Naive thymus-derived CD4-positive, alpha-beta T cell (primary cell): Measurements from ENCODE around the gene TMEM53. TPM values are rescaled to one million over a fixed set of nuclear protein-coding genes. Genes with fewer than 3 reads are reported as not detected.
A peak's percentile ranks its signal among the peaks of the same experiment; 100 is the strongest.

Source experiments
- ATAC-seq: fragments of 150-1000 bp; cut with Tn5 transposase; 2 replicates; pipeline ENCODE4 v1.10.0; 2021; ENCODE audit warnings: mild to moderate bottlenecking, moderate library complexity
- CTCF ChIA-PET: fragments of 350-600 bp; sonication (Branson Sonifier 250); formaldehyde crosslinking; loops from one replicate; lab custom pipeline; 2021; ENCODE audit warnings: antibody characterized with exemption; lab: Charles Lee
- POLR2A ChIA-PET: fragments of 350-600 bp; sonication (Branson Sonifier 250); formaldehyde crosslinking; loops from one replicate; lab custom pipeline; 2021; ENCODE audit warnings: antibody characterized with exemption, inconsistent platforms; lab: Charles Lee
- DNase-seq, 9 donors: peaks; one replicate each; pipeline versions ENCODE4 v3.0.0 to v3.0.0-alpha.2; 2020 to 2022; ENCODE audit warnings: mixed read lengths in 1 of 9
- H3K27ac ChIP-seq: one replicate; pipeline ENCODE4 v1.7.0; 2013; ENCODE audit warnings: mild to moderate bottlenecking, low read depth, low read length, moderate library complexity
- H3K27me3 ChIP-seq, 2 donors: one replicate each; pipeline ENCODE4 v1.7.0; 2013; ENCODE audit warnings: low read length in 2 of 2, mild to moderate bottlenecking in 2 of 2, moderate library complexity in 2 of 2; ENCODE audit not compliant: control insufficient read depth in 2 of 2, insufficient read depth in 2 of 2
- H3K36me3 ChIP-seq, 3 experiments: 1 replicate in 2 of 3; 2 replicates in 1 of 3; pipeline ENCODE4 v1.7.0; 2013; ENCODE audit warnings: low read length in 3 of 3, mild to moderate bottlenecking in 3 of 3, moderate library complexity in 1 of 3; ENCODE audit not compliant: insufficient read depth in 3 of 3, control insufficient read depth in 2 of 3
- H3K4me1 ChIP-seq, 2 donors: one replicate each; pipeline ENCODE4 v1.7.0; 2013; ENCODE audit warnings: low read length in 2 of 2, mild to moderate bottlenecking in 2 of 2, moderate library complexity in 1 of 2; ENCODE audit not compliant: control insufficient read depth in 2 of 2, insufficient read depth in 2 of 2
- H3K4me3 ChIP-seq: 2 replicates; pipeline ENCODE4 v1.7.0; 2013; ENCODE audit warnings: mild to moderate bottlenecking, low read length
- H3K9me3 ChIP-seq, 3 experiments: 1 replicate in 2 of 3; 2 replicates in 1 of 3; pipeline ENCODE4 v1.7.0; 2013; ENCODE audit warnings: low read length in 3 of 3; ENCODE audit not compliant: control insufficient read depth in 2 of 3
- H3K27ac Mint-ChIP-seq, 9 donors: one replicate each; pipeline ENCODE4 v1.8.0; 2020 to 2022; ENCODE audit warnings: mixed read lengths in 9 of 9, mild to moderate bottlenecking in 8 of 9, moderate library complexity in 5 of 9, inconsistent platforms in 2 of 9
- H3K27me3 Mint-ChIP-seq, 5 donors: one replicate each; pipeline ENCODE4 v1.8.0; 2021 to 2022; ENCODE audit warnings: mixed read lengths in 5 of 5, mild to moderate bottlenecking in 1 of 5
- H3K36me3 Mint-ChIP-seq, 5 donors: one replicate each; pipeline ENCODE4 v1.8.0; 2020 to 2022; ENCODE audit warnings: mixed read lengths in 5 of 5, mild to moderate bottlenecking in 3 of 5, inconsistent platforms in 1 of 5
- H3K4me1 Mint-ChIP-seq, 7 donors: one replicate each; pipeline ENCODE4 v1.8.0; 2020 to 2022; ENCODE audit warnings: mixed read lengths in 7 of 7, mild to moderate bottlenecking in 3 of 7, inconsistent platforms in 1 of 7
- H3K4me3 Mint-ChIP-seq, 10 donors: one replicate each; pipeline ENCODE4 v1.8.0; 2020 to 2022; ENCODE audit warnings: mild to moderate bottlenecking in 10 of 10, mixed read lengths in 10 of 10, moderate library complexity in 6 of 10, inconsistent platforms in 2 of 10
- H3K9me3 Mint-ChIP-seq, 11 donors: one replicate each; pipeline ENCODE4 v1.8.0; 2020 to 2022; ENCODE audit warnings: mixed read lengths in 11 of 11, mild to moderate bottlenecking in 4 of 11, inconsistent platforms in 1 of 11, moderate library complexity in 1 of 11
- intact Hi-C, 2 donors: fragments of 100-400 bp; cut with micrococcal nuclease; formaldehyde crosslinking; loops; one replicate each; pipeline ENCODE4 v1.15.1; 2023
- polyA plus RNA-seq, 2 donors: library from polyadenylated mRNA; unstranded; fragments of 300-500 nt; fragmentation: Illumina TruSeq; gene quantifications; one replicate each; pipeline ENCODE4 v1.2.3, GENCODE V29; 2021
- total RNA-seq, 6 experiments: library from RNA in 5 of 6; stranded (reverse) in 5 of 6; gene quantifications; 1 replicate in 5 of 6; 2 replicates in 1 of 6; pipeline ENCODE4 v1.2.3 and lab custom pipeline; 2021 to 2026

TMEM53 gene
- total and polyA plus RNA-seq, 7 experiments from 2014 or later: 1.6 to 3.5 (median 2.9) TPM

- no peaks in the 10 kb centered on the region for H3K9me3 ChIP-seq
- no peaks in the 10 kb centered on the region for H3K27me3 ChIP-seq
- H3K4me1 Mint-ChIP-seq: peaks cover 0 to 5% (median 0%) of the 10 kb centered on the region in 7 donors
- H3K27me3 Mint-ChIP-seq: no peaks in the 10 kb centered on the region
- H3K27ac ChIP-seq: no peak overlapping the region
- no peak overlapping the region for H3K4me3 Mint-ChIP-seq
- H3K4me3 ChIP-seq: no peak overlapping the region
- ATAC-seq (no peak), DNase-seq (no peak)
- intact Hi-C loops: loop anchor here in 1 of 2 donors (5.0 kb wide), 1 partner anchor 434 kb away; no protein-coding TSS in a partner anchor
- H3K36me3 Mint-ChIP-seq: peaks cover 5 to 38% (median 7%) of the 10 kb centered on the region in 5 donors
- peaks cover 0 to 60% (median 6%) of the 10 kb centered on the region in 3 experiments for H3K36me3 ChIP-seq
- no peaks in the 10 kb centered on the region for H3K9me3 Mint-ChIP-seq
- no peaks in the 10 kb centered on the region for H3K4me1 ChIP-seq
- H3K27ac Mint-ChIP-seq: peak overlapping the region in 4 of 9 donors; percentile 5 to 39 (median 31)
- ChIA-PET POLR2A (interaction anchor here (1.0 to 1.5 kb wide), 2 partner anchors 12 to 17 kb away, joined by 4 to 5 read pairs; no protein-coding TSS in a partner anchor), CTCF (interaction anchor here (1.7 to 3.4 kb wide), 6 partner anchors 13 to 273 kb away, joined by 6 to 65 read pairs (median 16); no protein-coding TSS in a partner anchor)
Measured at GRCh38 chr1:44651069-44651468, 23.2 kb downstream of the TMEM53 start.

GRCh38 chr1:44650159-44650831 lies 24.0 kb downstream of the TMEM53 start:
- H3K9me3 ChIP-seq: no peaks in the 10 kb centered on the region
- Mint-ChIP-seq H3K27me3 (no peaks in the 10 kb centered on the region), H3K9me3 (no peaks in the 10 kb centered on the region), H3K36me3 (peaks cover 5 to 39% (median 7%) of the 10 kb centered on the region in 5 donors), H3K27ac (peak overlapping the region in 1 of 9 donors; percentile 82), H3K4me3 (no peak overlapping the region), H3K4me1 (peaks cover 0 to 5% (median 0%) of the 10 kb centered on the region in 7 donors)
- no peak for ATAC-seq
- H3K27me3 ChIP-seq: no peaks in the 10 kb centered on the region
- H3K4me1 ChIP-seq: no peaks in the 10 kb centered on the region
- ChIA-PET CTCF (interaction anchor here (0.6 to 3.4 kb wide), 3 partner anchors 41 to 1161 kb away, joined by 3 to 65 read pairs (median 4); no protein-coding TSS in a partner anchor), POLR2A (no interaction called here)
- H3K36me3 ChIP-seq: peaks cover 0 to 67% (median 6%) of the 10 kb centered on the region in 3 experiments
- intact Hi-C loops: loop anchor here in 1 of 2 donors (5.0 kb wide), 1 partner anchor 433 kb away; no protein-coding TSS in a partner anchor
- H3K4me3 ChIP-seq: no peak overlapping the region
- no peak for DNase-seq
- H3K27ac ChIP-seq: no peak overlapping the region

- Histone ChIP-seq H3K27me3 (no peaks in the 10 kb centered on the region), H3K4me3 (no peak overlapping the region), H3K27ac (no peak overlapping the region), H3K9me3 (no peaks in the 10 kb centered on the region), H3K4me1 (no peaks in the 10 kb centered on the region), H3K36me3 (peaks cover 0 to 68% (median 6%) of the 10 kb centered on the region in 3 experiments)
- ChIA-PET POLR2A (no interaction called here), CTCF (interaction anchor here (0.6 to 0.8 kb wide), 2 partner anchors 41 to 1162 kb away, joined by 3 to 4 read pairs; no protein-coding TSS in a partner anchor)
- Mint-ChIP-seq H3K27ac (no peak overlapping the region), H3K4me3 (no peak overlapping the region), H3K4me1 (peaks cover 0 to 5% (median 0%) of the 10 kb centered on the region in 7 donors), H3K36me3 (peaks cover 5 to 41% (median 8%) of the 10 kb centered on the region in 5 donors), H3K27me3 (no peaks in the 10 kb centered on the region), H3K9me3 (no peaks in the 10 kb centered on the region)
- ATAC-seq (no peak), DNase-seq (no peak)
- intact Hi-C loops: loop anchor here in 1 of 2 donors (5.0 kb wide), 1 partner anchor 432 kb away; no protein-coding TSS in a partner anchor
Measured at GRCh38 chr1:44649788-44650158, 24.5 kb downstream of the TMEM53 start.

GRCh38 chr1:44648529-44649250 lies 25.6 kb downstream of the TMEM53 start:
- intact Hi-C loops: no loop called here
- H3K36me3 ChIP-seq: peaks cover 0 to 78% (median 6%) of the 10 kb centered on the region in 3 experiments
- Mint-ChIP-seq H3K36me3 (peaks cover 5 to 45% (median 9%) of the 10 kb centered on the region in 5 donors), H3K27me3 (no peaks in the 10 kb centered on the region), H3K9me3 (no peaks in the 10 kb centered on the region), H3K4me3 (no peak overlapping the region), H3K4me1 (peaks cover 0 to 5% (median 0%) of the 10 kb centered on the region in 7 donors), H3K27ac (peak overlapping the region in 4 of 9 donors; percentile 26 to 84 (median 69))
- no peak overlapping the region for H3K4me3 ChIP-seq
- ChIA-PET POLR2A (interaction anchor here (1.3 to 3.2 kb wide), 3 partner anchors 10 to 17 kb away, joined by 3 to 8 read pairs (median 4); no protein-coding TSS in a partner anchor), CTCF (interaction anchor here (0.5 to 0.8 kb wide), 3 partner anchors 17 to 213 kb away, joined by 3 to 6 read pairs (median 5); no protein-coding TSS in a partner anchor)
- H3K9me3 ChIP-seq: no peaks in the 10 kb centered on the region
- H3K4me1 ChIP-seq: no peaks in the 10 kb centered on the region
- ATAC-seq (no peak), DNase-seq (no peak)
- no peaks in the 10 kb centered on the region for H3K27me3 ChIP-seq
- H3K27ac ChIP-seq: no peak overlapping the region

GRCh38 chr1:44647896-44648295 lies 26.4 kb downstream of the TMEM53 start:
- ATAC-seq: no peak
- Mint-ChIP-seq H3K9me3 (no peaks in the 10 kb centered on the region), H3K4me3 (no peak overlapping the region), H3K27me3 (no peaks in the 10 kb centered on the region), H3K4me1 (peaks cover 0 to 10% (median 0%) of the 10 kb centered on the region in 7 donors), H3K36me3 (peaks cover 8 to 52% (median 9%) of the 10 kb centered on the region in 5 donors), H3K27ac (peak overlapping the region in 4 of 9 donors; percentile 17 to 71 (median 51))
- ChIA-PET POLR2A (interaction anchor here (1.3 to 3.2 kb wide), 4 partner anchors 9 to 16 kb away, joined by 3 to 8 read pairs (median 4); no protein-coding TSS in a partner anchor), CTCF (interaction anchor here (0.5 to 0.8 kb wide), 2 partner anchors 18 to 38 kb away, joined by 5 to 6 read pairs; no protein-coding TSS in a partner anchor)
- Histone ChIP-seq H3K4me1 (no peaks in the 10 kb centered on the region), H3K36me3 (peaks cover 5 to 86% (median 6%) of the 10 kb centered on the region in 3 experiments), H3K27ac (no peak overlapping the region), H3K27me3 (no peaks in the 10 kb centered on the region), H3K4me3 (no peak overlapping the region), H3K9me3 (no peaks in the 10 kb centered on the region)
- no peak for DNase-seq
- intact Hi-C loops: no loop called here
